Loucy (cell line): ENCODE results near the gene CCNI.

Experiments used
- CTCF ChIP-seq: fragments of 200-600 bp; sonication (generic); conservative IDR thresholded peaks from 2 replicates; pipeline ENCODE4 v1.5.1; 2014; ENCODE audit warnings: mild to moderate bottlenecking, antibody characterized with exemption, low read length
- EZH2phosphoT487 ChIP-seq: fragments of 200-600 bp; IDR thresholded peaks from 2 replicates; pipeline ENCODE4 v1.6.1; 2018; ENCODE audit warnings: antibody characterized with exemption, mild to moderate bottlenecking, moderate library complexity, borderline replicate concordance

DNA sequence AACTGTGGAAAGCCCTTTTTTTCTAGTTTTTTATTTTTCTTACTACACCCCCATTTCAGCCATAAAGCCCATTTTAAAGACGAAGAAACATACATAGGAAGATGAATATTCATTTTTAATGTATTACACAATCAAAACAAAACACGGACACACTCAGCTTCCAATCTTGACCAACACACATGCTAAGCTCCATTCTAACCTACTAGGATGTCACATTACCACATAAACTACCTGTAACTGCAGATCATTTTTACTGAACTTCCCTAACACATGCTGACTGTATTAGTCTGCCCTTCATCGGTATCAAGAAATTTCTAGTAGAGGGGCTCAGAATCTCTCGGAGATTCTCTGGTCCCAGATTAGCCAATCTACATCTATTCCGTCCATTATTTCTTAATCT lies 1.8 kb downstream of the CCNI start:
- TF ChIP-seq CTCF, result no peak
- no peak for TF ChIP-seq EZH2phosphoT487
